Activated CD8-positive, alpha-beta memory T cell treated with anti-CD3 and anti-CD28 coated beads for 1 hour (primary cell): ENCODE data around the gene COX6A2.
A peak's percentile ranks its signal among the peaks of the same experiment; 100 is the strongest.

Experiments
- DNase-seq, 2 donors: peaks; one replicate each; pipeline ENCODE4 v3.0.0-alpha.2; 2020; ENCODE audit warnings: low read depth in 1 of 2; ENCODE audit errors: extremely low read depth in 1 of 2

Gene COX6A2

GRCh38 chr16:31411024-31411844 lies 16.9 kb downstream of the COX6A2 start:
- no peak for DNase-seq

GRCh38 chr16:31410082-31410481 lies 18.1 kb downstream of the COX6A2 start:
- DNase-seq = no peak

GRCh38 chr16:31409433-31409832 lies 18.7 kb downstream of the COX6A2 start:
- no peak for DNase-seq

DNA sequence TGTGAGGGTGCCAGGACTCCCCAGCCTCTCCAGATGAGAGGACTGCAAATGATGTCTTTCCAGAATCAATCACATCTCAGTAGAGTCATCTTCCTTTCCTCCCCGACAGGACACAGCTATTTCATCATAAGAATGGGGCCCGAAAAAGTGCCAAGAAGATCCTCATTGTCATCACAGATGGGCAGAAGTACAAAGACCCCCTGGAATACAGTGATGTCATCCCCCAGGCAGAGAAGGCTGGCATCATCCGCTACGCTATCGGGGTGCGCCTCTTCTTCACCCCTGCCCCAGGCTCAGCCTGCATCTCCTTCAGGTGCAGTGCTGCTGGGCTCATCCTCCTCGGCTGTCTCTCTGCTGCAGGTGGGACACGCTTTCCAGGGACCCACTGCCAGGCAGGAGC lies 20.8 kb downstream of the COX6A2 start:
- DNase-seq = no peak

DNA sequence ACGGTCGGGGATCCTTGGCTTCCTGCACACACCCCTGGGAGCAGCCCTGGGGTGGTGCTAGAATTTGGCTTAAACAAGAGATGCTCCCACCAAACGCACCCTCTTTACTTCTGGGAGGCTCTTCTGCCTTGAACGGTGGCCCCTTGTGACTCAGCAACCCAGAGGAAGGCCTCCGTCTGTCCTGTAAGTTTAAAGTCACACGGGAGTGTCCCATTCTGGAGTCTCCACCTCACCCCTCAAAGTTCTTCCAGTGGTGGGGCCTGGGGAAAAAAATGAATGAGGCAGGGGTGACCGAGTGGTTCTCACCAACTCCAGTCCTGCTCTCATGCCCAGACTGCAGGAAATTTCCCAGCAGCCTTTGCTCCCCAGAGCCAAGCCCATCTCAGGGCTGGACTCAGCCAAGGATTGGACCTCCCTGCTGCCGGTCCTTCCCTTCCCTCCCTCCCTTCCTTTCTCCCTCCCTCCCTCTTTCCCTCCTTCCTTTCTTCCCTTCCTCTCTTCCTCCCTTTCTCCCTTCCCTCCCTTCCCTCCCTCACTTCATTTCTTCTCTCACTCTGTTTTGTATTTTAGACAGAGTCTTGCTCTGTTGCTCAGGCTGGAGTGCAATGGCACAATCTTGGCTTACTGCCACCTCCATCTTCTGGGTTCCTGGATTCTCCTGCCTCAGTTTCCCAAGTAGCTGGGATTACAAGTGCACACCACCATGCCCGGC lies 23.7 kb downstream of the COX6A2 start:
- no peak for DNase-seq

- no peak for DNase-seq
These were observed 24.4 kb downstream of the COX6A2 start for GRCh38 chr16:31403590-31404352.

DNA sequence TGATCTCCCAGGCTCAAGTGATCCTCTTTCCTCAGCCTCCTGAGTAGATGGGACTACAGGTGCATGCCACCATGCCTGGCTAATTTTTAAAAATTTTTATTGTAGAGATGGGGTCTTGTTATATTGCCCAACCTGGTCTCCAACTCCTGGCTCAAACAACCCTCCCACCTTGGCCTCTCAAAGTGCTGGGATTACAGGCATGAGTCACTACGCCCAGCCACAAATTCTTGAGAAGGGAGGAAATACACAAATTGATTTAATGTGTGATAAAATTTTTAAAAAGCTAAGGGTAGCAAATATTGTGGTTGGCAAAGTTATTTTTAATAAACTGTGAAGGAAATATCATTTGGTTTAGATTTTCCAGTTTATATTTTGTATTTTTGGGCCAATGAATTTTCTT lies 25.5 kb downstream of the COX6A2 start:
- DNase-seq = no peak

DNA sequence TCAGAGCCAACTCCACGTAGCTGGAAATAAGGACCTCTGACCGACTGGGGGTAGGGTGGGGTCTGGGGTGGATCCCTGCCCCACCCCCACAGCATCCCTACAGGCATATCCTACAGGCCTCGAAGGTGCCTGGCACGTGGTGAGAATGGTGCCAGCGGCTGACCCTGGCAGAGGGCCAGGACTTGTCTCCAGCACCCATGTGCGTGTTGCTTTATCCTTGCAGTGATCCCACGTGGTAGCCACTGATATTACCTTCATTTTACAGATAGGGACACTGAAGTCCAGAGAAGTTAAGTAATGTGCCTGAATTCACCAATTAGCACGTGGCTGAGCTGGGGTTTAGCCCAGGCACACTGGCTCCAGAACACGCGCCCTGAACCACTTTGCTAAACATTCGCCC lies 26.7 kb downstream of the COX6A2 start:
- no peak for DNase-seq

GRCh38 chr16:31400191-31400590 lies 28.0 kb downstream of the COX6A2 start:
- no peak for DNase-seq

DNA sequence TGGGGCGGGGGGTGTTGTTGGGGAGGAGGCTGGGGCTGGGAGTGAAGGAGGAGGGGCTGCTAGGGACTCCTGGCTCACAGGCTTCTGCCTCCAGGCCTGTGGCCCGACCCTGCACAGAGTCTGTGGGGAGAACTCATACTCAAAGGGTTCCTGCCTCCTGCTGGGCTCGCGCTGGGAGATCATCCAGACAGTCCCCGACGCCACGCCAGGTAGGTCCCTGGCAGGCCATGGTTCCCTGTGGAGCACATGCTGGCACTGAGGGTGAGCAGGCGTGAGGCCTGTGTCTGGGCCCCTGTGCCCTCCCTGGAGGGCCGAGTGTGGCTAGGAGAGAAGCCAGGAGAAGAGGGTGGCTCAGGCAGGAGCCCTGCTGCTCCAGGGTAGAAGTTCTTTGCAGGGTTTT lies 30.5 kb downstream of the COX6A2 start:
- no peak for DNase-seq

GRCh38 chr16:31397096-31397660 lies 31.0 kb downstream of the COX6A2 start:
- no peak for DNase-seq

GRCh38 chr16:31395647-31396046 lies 32.5 kb downstream of the COX6A2 start:
- no peak for DNase-seq

- DNase-seq = no peak
These were observed 35.1 kb downstream of the COX6A2 start, which contains the start of gene ITGAD for GRCh38 chr16:31393056-31393455. TSS of gene ITGAD (plus strand) at chr16:31393335. CDS start at chr16:31393361, 26 bp downstream.

- no peak for DNase-seq
These were observed 37.6 kb downstream of the COX6A2 start for GRCh38 chr16:31390504-31391041.

GRCh38 chr16:31388535-31388934 lies 39.6 kb downstream of the COX6A2 start:
- no peak for DNase-seq

DNA sequence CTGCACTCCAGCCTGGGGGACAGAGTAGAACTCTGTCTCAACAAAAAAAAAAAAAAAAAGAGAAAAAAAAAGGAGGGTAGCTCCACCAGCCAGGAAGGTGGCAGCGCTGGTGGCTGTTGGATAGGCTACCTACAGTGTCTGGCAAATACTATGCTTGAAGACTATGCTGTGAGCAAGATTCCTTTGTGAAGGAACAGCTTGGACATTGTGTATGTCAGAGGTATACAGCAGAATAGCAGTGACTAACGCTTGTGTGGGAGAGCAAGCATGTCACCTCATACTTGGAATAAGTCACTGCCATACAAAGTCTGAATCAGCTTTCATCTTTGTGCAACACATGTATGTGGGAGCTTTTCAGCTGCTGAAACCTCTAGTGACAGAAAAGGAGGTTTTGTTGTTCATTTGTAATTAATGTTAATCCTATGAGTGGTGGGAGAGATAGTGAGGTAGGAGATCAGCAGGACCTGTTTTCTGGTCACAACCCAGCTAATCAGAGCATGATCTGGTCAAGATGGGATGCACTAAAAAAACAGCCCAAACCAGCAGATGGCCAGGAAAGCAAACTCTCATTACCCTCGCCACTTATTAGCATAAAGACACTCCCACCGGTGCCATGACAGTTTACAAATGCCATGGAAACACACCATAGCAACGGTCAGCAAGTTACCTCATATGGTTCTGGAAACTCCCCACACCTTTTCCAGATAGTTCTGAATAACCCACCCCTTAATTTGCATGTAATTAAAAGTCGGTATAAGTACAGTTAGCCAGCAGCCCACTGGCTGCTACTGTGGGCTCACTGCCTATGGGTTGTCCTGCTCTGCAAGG lies 41.8 kb downstream of the COX6A2 start:
- no peak for DNase-seq

GRCh38 chr16:31385680-31386079 lies 42.5 kb downstream of the COX6A2 start:
- DNase-seq = no peak

GRCh38 chr16:31382485-31383161 lies 45.5 kb downstream of the COX6A2 start:
- peak; percentile 3 to 44 for DNase-seq

- DNase-seq = no peak
These were observed 48.0 kb downstream of the COX6A2 start for GRCh38 chr16:31380201-31380600.
